G401 (cell line): ENCODE data around the gene C6orf136. TPM values are rescaled to one million over a fixed set of nuclear protein-coding genes. Genes with fewer than 3 reads are reported as not detected.
"Not testable (repeated sequence)": the region's sequence is repeated elsewhere in the genome, so short reads cannot be mapped to it uniquely, and the experiment has no call there.

Source experiments
- DNase-seq: peaks from one replicate; pipeline ENCODE4 v3.0.0-alpha.2; 2015; ENCODE audit warnings: low spot score
- in situ Hi-C: cut with HindIII; loops from 2 replicates; pipeline ENCODE4 v1.10.0; 2016; ENCODE audit warnings: low sequenced_read_pairs, mixed read lengths
- total RNA-seq: library from RNA; depleted of rRNA; stranded (reverse); fragments of >200 nt; shearing (Covaris generic); gene quantifications from 2 replicates; pipeline ENCODE4 v1.2.3, GENCODE V29; 2014

The C6orf136 gene
- total RNA-seq, 1 experiment from 2014 or later, result 11.7 TPM

- in situ Hi-C loops, result no loop called here
- no peak for DNase-seq
Measured at GRCh38 chr6:30654798-30655742, 8.1 kb downstream of the C6orf136 start.

- DNase-seq, result no peak
- in situ Hi-C loops, result no loop called here
Measured at GRCh38 chr6:30655743-30656094, 8.8 kb downstream of the C6orf136 start.

GRCh38 chr6:30656513-30656912 is 9.6 kb downstream of the C6orf136 start:
- DNase-seq, result no peak
- in situ Hi-C loops, result no loop called here

GRCh38 chr6:30657454-30657853 is 10.5 kb downstream of the C6orf136 start:
- no peak for DNase-seq
- in situ Hi-C loops, result no loop called here

- in situ Hi-C loops, DNase-seq: not testable (repeated sequence)
Measured at GRCh38 chr6:30657922-30658321, 11.0 kb downstream of the C6orf136 start.

GRCh38 chr6:30664994-30665767 is 18.2 kb downstream of the C6orf136 start:
- DNase-seq, result no peak
- in situ Hi-C loops, result no loop called here

- DNase-seq, in situ Hi-C loops: not testable (repeated sequence)
Measured at GRCh38 chr6:30666300-30666699, 19.4 kb downstream of the C6orf136 start.

- DNase-seq, result no peak
Measured at GRCh38 chr6:30670760-30671527, 24.0 kb downstream of the C6orf136 start.

GRCh38 chr6:30672445-30673253 is 25.7 kb downstream of the C6orf136 start, which contains the start of gene DHX16:
TSS of gene DHX16 (minus strand) at chr6:30673006. CDS start at chr6:30672841, 165 bp downstream.
- in situ Hi-C loops, result no loop called here
- DNase-seq, result peak; percentile 97

More at GRCh38 chr6:30670760-30671527, 24.0 kb downstream of the C6orf136 start:
- in situ Hi-C loops, result no loop called here

- in situ Hi-C loops, result no loop called here
- no peak for DNase-seq
Measured at GRCh38 chr6:30676660-30677285, 29.8 kb downstream of the C6orf136 start.

- in situ Hi-C loops, result no loop called here
Measured at GRCh38 chr6:30678964-30679726, 32.2 kb downstream of the C6orf136 start.

GRCh38 chr6:30679765-30680535 is 33.0 kb downstream of the C6orf136 start:
- in situ Hi-C loops, result no loop called here
- peak; percentile 19 for DNase-seq

More at GRCh38 chr6:30678964-30679726, 32.2 kb downstream of the C6orf136 start:
- DNase-seq, result peak; percentile 82

GRCh38 chr6:30681766-30682142 is 34.8 kb downstream of the C6orf136 start:
- in situ Hi-C loops, result no loop called here
- DNase-seq, result no peak

- in situ Hi-C loops, result no loop called here
- no peak for DNase-seq
Measured at GRCh38 chr6:30682143-30683117, 35.5 kb downstream of the C6orf136 start.

GRCh38 chr6:30683183-30683979 is 36.4 kb downstream of the C6orf136 start:
- no peak for DNase-seq
- in situ Hi-C loops, result no loop called here
